HG03469 (cell line): ENCODE data around the gene C20orf144.

Experiments used
- ATAC-seq: cut with Tn5 transposase; IDR thresholded peaks from one replicate; pipeline ENCODE4 v1.9.1; 2021; ENCODE audit warnings: mild to moderate bottlenecking, moderate library complexity, moderate number of reproducible peaks; ENCODE audit not compliant: unreplicated experiment

The C20orf144 gene

DNA sequence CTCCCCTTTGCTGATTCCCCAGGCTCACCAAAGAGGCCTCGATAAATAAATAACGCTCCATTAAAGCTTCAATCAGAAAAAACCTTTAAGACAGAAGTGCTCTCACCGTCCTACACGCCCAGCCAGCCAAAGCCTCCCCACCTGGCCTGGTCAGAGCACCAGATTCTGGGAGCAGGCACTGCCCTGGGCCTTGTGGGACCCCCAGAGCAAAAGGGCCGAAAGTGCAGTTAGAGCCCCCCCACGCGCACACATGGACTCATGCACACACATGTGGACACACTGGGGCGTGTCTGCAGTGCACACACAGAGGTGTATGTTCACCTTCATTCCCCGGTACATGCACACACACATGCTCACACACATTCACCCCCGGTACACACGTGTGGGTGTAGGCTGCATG lies 14.0 kb downstream of the C20orf144 start:
- ATAC-seq = no peak

- ATAC-seq = no peak
Observed at GRCh38 chr20:33676652-33677645, 14.8 kb downstream of the C20orf144 start.

DNA sequence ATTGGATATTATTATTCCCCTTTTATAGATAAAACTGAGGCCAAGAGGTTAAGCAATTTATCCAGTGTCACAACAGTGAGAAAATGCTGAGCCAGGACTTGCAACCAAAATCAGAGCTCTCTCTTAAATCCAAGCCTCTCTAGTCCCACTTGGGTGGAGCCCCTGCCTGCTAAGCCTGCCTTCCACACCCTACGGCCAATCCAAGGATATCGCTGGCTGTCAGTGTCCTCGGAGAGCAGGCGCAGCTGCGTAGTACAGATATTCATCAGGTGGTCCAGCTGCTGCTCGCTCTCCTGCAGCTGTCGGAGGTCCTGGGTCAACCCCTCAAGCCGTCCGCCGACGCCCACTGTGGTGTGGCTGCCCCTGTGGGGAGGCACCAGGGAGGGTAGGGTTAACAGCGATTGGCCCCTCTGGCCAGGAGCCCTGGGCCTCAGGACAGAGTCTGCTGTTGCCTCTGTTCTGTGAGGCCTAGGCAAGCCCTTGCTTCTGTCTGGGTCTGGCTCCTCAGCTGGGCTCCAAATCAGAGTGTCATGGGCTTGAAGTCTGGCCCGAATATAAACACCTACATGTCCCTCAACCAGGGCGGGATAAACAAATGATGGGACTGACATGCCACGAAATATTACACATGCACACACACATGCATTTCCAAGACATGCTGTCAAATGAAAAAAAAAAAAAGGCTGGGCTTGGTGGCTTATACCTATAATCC lies 16.0 kb downstream of the C20orf144 start:
- ATAC-seq = no peak

GRCh38 chr20:33679758-33680485 lies 17.8 kb downstream of the C20orf144 start:
- ATAC-seq = peak; percentile 34

- ATAC-seq = no peak
Observed at GRCh38 chr20:33680686-33681085, 18.6 kb downstream of the C20orf144 start.

GRCh38 chr20:33681288-33681687 lies 19.2 kb downstream of the C20orf144 start:
- ATAC-seq = no peak

- no peak for ATAC-seq
Observed at GRCh38 chr20:33681728-33682353, 19.7 kb downstream of the C20orf144 start.

- ATAC-seq = no peak
Observed at GRCh38 chr20:33684533-33685327, 22.6 kb downstream of the C20orf144 start.

DNA sequence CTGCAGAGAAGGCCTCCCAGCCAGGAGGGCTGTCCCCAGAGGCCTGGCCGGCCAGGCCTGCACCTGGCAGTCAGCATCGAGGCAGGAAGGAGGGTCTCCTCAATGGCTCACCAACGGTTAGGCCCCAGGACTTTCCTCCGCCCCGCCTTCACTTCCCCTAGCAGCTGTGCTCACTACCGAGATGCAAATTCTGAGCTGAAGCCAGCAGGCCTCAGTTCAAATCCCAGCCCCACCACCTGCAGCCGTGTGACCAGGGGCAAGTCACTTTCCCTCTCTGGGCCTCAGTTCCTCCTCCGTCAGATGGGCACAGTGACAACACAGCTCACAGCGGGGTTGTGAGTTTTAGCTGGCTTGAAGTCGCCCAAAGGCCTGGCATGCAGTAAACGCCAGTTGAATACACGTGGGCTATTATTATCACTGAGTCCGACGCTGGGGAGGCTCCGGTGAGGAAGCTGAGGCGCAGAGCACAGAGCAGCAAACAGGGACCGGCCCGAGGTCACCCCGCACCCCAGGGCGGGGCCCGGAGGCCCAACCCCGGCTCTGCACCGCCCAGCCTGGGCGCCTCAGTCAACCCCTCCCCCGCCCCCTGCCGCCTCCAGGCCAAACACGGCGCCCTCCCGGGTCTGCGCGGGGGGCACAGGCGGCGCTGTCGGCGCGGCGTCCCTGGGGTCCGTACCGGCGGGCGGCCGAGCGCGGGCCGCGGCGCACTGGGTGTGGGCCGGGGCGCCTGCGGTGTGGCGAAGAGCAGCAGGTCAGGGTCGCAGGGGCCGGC lies 23.4 kb downstream of the C20orf144 start:
- peak; percentile 15 for ATAC-seq

- ATAC-seq = peak; percentile 38
Observed at GRCh38 chr20:33686100-33686983, 24.2 kb downstream of the C20orf144 start, which contains the start of gene E2F1. Gene E2F1 (minus strand): TSS chr20:33686385. CDS start chr20:33686264, 121 bp downstream.

- no peak for ATAC-seq
Observed at GRCh38 chr20:33686984-33687366, 24.8 kb downstream of the C20orf144 start.

GRCh38 chr20:33687370-33687915 lies 25.3 kb downstream of the C20orf144 start:
- no peak for ATAC-seq

DNA sequence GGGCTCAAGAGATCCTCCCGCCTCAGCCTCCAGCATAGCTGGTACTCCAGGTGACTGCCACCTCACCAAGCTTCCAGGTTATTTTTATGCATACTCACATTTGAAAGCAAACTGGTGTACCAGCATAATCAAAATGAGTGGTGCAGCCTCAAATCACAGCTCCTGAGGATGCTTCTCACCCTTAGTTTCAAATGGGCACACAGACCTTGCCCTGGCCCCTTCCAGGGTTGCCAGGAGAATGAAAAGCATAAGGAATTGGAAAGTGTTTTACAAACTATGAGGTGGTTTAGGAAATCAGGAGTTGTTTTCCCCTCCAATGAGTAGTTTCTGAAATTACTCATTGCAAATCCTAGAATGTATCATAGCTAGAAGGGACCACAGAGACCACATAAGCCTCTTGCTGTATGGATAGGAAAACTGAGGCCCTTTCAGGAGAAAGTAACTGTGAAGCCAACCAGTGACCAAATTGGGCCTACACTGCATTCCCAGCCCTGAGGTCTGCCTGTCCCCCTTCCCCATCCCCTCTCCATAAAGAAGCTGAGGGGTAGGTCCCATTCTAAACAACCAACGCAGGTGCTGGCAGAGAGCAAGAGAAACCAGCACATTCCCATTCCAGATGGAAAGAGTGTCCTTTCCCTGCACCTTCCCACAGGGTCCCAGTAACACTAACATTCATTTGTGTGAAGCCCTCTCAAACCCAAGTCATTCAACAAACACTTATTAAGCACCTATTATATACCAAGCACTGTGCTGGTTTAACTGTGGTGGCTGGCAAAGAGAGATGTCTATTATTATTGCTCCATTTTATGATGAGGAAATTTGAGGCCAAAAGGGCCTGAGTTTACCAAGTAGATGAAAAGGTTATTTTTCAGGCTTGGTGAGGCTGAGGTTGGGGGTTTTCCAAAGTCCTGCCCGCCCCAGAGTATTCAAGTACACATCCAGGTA lies 26.1 kb downstream of the C20orf144 start:
- no peak for ATAC-seq

GRCh38 chr20:33688938-33689424 lies 26.9 kb downstream of the C20orf144 start:
- ATAC-seq = no peak

GRCh38 chr20:33689493-33689892 lies 27.4 kb downstream of the C20orf144 start:
- no peak for ATAC-seq

- no peak for ATAC-seq
Observed at GRCh38 chr20:33689973-33690372, 27.8 kb downstream of the C20orf144 start.
